GM12878 (cell line): ENCODE data around the gene TRAPPC4. TPM values are rescaled to one million over a fixed set of nuclear protein-coding genes. Genes with fewer than 3 reads are reported as not detected.

Experiments
- ATAC-seq: fragments of 200-7000 bp; cut with Tn5 transposase; 3 replicates; pipeline ENCODE4 v1.9.1; 2020; ENCODE audit warnings: mild to moderate bottlenecking, moderate library complexity
- BruUV-seq: library from RNA; stranded (reverse); fragments of 400-500 nt; replicated peaks from 2 replicates; lab custom pipeline; 2021; lab: Mats Ljungman, UMichigan
- CTCF ChIA-PET: fragments of 300-600 bp; sonication (Branson Sonifier 250); formaldehyde crosslinking; extraction: SDS; loops from one replicate; lab custom pipeline; 2021; ENCODE audit warnings: inconsistent platforms; lab: Yijun Ruan, JAX
- POLR2A ChIA-PET: fragments of 350-600 bp; formaldehyde crosslinking; extraction: SDS; loops from one replicate; lab custom pipeline; 2021; ENCODE audit warnings: inconsistent platforms; lab: Charles Lee
- RAD21 ChIA-PET: fragments of 300-600 bp; sonication (Branson Sonifier 250); formaldehyde crosslinking; loops from one replicate; lab custom pipeline; 2023; ENCODE audit warnings: antibody characterized with exemption; ENCODE audit not compliant: unreplicated experiment; lab: Charles Lee
- SMC1A ChIA-PET: fragments of 300-600 bp; sonication (Branson Sonifier 250); formaldehyde crosslinking; loops from one replicate; lab custom pipeline; 2023; ENCODE audit not compliant: unreplicated experiment, uncharacterized antibody; lab: Charles Lee
- DNase-seq: peaks from one replicate; pipeline ENCODE4 v3.0.0-alpha.2; 2011; ENCODE audit warnings: low read depth, low spot score
- FAIRE-seq: peaks from 3 replicates; lab custom pipeline; 2011; peaks lifted over from hg19 to GRCh38; lab: Jason Lieb, UNC
- H2AFZ ChIP-seq: 2 replicates; pipeline ENCODE4 v1.6.0; 2011; ENCODE audit warnings: low read depth, low read length, control low read depth; ENCODE audit not compliant: control insufficient read depth
- H3K27ac ChIP-seq: 2 replicates; pipeline ENCODE4 v1.5.1; 2011; ENCODE audit warnings: control low read depth; ENCODE audit not compliant: control insufficient read depth, insufficient read depth
- H3K27me3 ChIP-seq, 2 experiments: replicated peaks in 1 of 2; 2 replicates each; pipeline versions ENCODE4 v1.6.0 to v1.6.1; 2011; ENCODE audit warnings: low read length in 1 of 2; ENCODE audit not compliant: control insufficient read depth in 2 of 2, insufficient read depth in 2 of 2
- H3K36me3 ChIP-seq, 2 experiments: 2 replicates each; pipeline ENCODE4 v1.5.1; 2011; ENCODE audit warnings: low read length in 1 of 2; ENCODE audit not compliant: control insufficient read depth in 2 of 2, insufficient read depth in 2 of 2
- H3K4me1 ChIP-seq: 2 replicates; pipeline ENCODE4 v1.6.1; 2011; ENCODE audit warnings: mild to moderate bottlenecking, low read length, moderate library complexity, mixed read lengths; ENCODE audit not compliant: control insufficient read depth, insufficient read depth
- H3K4me2 ChIP-seq: 2 replicates; pipeline ENCODE4 v1.6.0; 2011; ENCODE audit warnings: control low read depth; ENCODE audit not compliant: control insufficient read depth, insufficient read depth
- H3K4me3 ChIP-seq: fragments of 200-600 bp; sonication (generic); 2 replicates; pipeline ENCODE4 v1.5.1; 2016
- H3K79me2 ChIP-seq: 2 replicates; pipeline ENCODE4 v1.6.0; 2011; ENCODE audit warnings: low read length; ENCODE audit not compliant: control insufficient read depth, insufficient read depth
- H3K9ac ChIP-seq: 2 replicates; pipeline ENCODE4 v1.8.0; 2011; ENCODE audit warnings: low read length, control low read depth, mixed read lengths; ENCODE audit not compliant: control insufficient read depth, insufficient read depth
- H3K9me3 ChIP-seq: replicated peaks from 3 replicates; pipeline ENCODE4 v1.5.1; 2011; ENCODE audit warnings: mild to moderate bottlenecking, low read length; ENCODE audit not compliant: control insufficient read depth, insufficient read depth
- H4K20me1 ChIP-seq: 2 replicates; pipeline ENCODE4 v1.6.0; 2011; ENCODE audit not compliant: control insufficient read depth, insufficient read depth
- CEBPB ChIP-seq, 2 experiments: fragments of 150-350 bp in 1 of 2; IDR thresholded peaks; 2 replicates each; pipeline ENCODE4 v1.6.1; 2012 to 2014; ENCODE audit warnings: low read depth in 2 of 2, low read length in 2 of 2, borderline replicate concordance in 1 of 2, inconsistent platforms in 1 of 2
- CREB1 ChIP-seq: IDR thresholded peaks from 2 replicates; pipeline ENCODE4 v1.6.1; 2012; ENCODE audit warnings: low read depth, mild to moderate bottlenecking, inconsistent platforms
- MAX ChIP-seq: IDR thresholded peaks from 2 replicates; pipeline ENCODE4 v1.6.1; 2012; ENCODE audit warnings: low read depth, low read length, improper control_type of control experiment
- RCOR1 ChIP-seq: conservative IDR thresholded peaks from 2 replicates; pipeline ENCODE4 v1.6.1; 2012; ENCODE audit warnings: low read depth, low read length, improper control_type of control experiment
- RELA ChIP-seq: fragments of 450-650 bp; IDR thresholded peaks from 2 replicates; pipeline ENCODE4 v1.8.0; 2014; ENCODE audit warnings: borderline replicate concordance; ENCODE audit not compliant: partially characterized antibody
- SREBF2 ChIP-seq: IDR thresholded peaks from 2 replicates; pipeline ENCODE4 v1.6.1; 2012; ENCODE audit warnings: mild to moderate bottlenecking, low read length
- TAF1 ChIP-seq: IDR thresholded peaks from 2 replicates; pipeline ENCODE4 v1.6.1; 2011; ENCODE audit warnings: mild to moderate bottlenecking, low read depth, low read length, borderline replicate concordance
- ZNF592 ChIP-seq: fragments of 450-650 bp; IDR thresholded peaks from 2 replicates; pipeline ENCODE4 v1.6.1; 2017; ENCODE audit warnings: mild to moderate bottlenecking, moderate library complexity
- ZNF622 ChIP-seq: fragments of 450-650 bp; IDR thresholded peaks from 2 replicates; pipeline ENCODE4 v1.6.1; 2017; ENCODE audit warnings: mild to moderate bottlenecking, inconsistent platforms
- ZZZ3 ChIP-seq: IDR thresholded peaks from 2 replicates; pipeline ENCODE4 v1.6.1; 2011; ENCODE audit warnings: low read depth; ENCODE audit not compliant: control insufficient read depth, insufficient read length
- WGBS: methylation state at CpG from one replicate; pipeline ENCODE4 v1.1.6; 2016; ENCODE audit warnings: low lambda C conversion rate; ENCODE audit not compliant: insufficient replicate concordance, insufficient coverage; ENCODE audit errors: missing lambda C conversion rate; 5-methylcytosine and 5-hydroxymethylcytosine counted together
- in situ Hi-C: fragments of 300-500 bp; cut with MboI; formaldehyde crosslinking; loops from 9 replicates; pipeline ENCODE4 v1.14.3; 2018; ENCODE audit warnings: mixed read lengths
- intact Hi-C: fragments of 100-400 bp; cut with micrococcal nuclease; formaldehyde crosslinking; loops from one replicate; pipeline ENCODE4 v1.14.2; 2022; ENCODE audit not compliant: unreplicated experiment
- polyA plus RNA-seq, 11 experiments: library from polyadenylated mRNA; depleted of rRNA in 4 of 11; unstranded in 6 of 11; stranded (reverse) in 5 of 11; fragments of >200 nt; fragmentation: Nextera tagmentation in 4 of 11; fragmentation: Illumina TruSeq in 1 of 11; extraction: Ambion mirVana in 4 of 11; extraction: Trizol in 1 of 11; gene quantifications; 1 replicate in 1 of 11; 2 replicates in 10 of 11; pipeline versions ENCODE4 v1.2.1 to v1.2.3, GENCODE V29; 2011 to 2016; ENCODE audit warnings: inconsistent platforms in 2 of 11, missing spikeins in 2 of 11, low read depth in 1 of 11
- total RNA-seq, 4 experiments: library from RNA; depleted of rRNA in 3 of 4; stranded (reverse); fragments of >200 nt in 3 of 4; fragmentation: Illumina TruSeq in 1 of 4; extraction: Trizol in 1 of 4; gene quantifications; 2 replicates each; pipeline versions ENCODE4 v1.2.1 to v1.2.3, GENCODE V29; 2013 to 2021
- TF ChIP-seq, protein P1 (sequence below): IDR thresholded peaks from 2 replicates; pipeline ENCODE4 v1.6.1; 2011; ENCODE audit warnings: borderline replicate concordance, low read depth, mild to moderate bottlenecking, moderate library complexity, low read length; ENCODE audit not compliant: insufficient read depth, poor library complexity, severe bottlenecking
- TF ChIP-seq, protein P2 (sequence below): fragments of 450-650 bp; formaldehyde crosslinking; IDR thresholded peaks from 2 replicates; pipeline ENCODE4 v1.4.0; 2022; ENCODE audit warnings: mild to moderate bottlenecking, moderate library complexity

TRAPPC4 gene
- total and polyA plus RNA-seq, 10 of the 15 experiments (the other 5 are each of a cell fraction or from before 2014, with no cell fraction given), result 61.6 to 231 (median 98.8) TPM

DNA sequence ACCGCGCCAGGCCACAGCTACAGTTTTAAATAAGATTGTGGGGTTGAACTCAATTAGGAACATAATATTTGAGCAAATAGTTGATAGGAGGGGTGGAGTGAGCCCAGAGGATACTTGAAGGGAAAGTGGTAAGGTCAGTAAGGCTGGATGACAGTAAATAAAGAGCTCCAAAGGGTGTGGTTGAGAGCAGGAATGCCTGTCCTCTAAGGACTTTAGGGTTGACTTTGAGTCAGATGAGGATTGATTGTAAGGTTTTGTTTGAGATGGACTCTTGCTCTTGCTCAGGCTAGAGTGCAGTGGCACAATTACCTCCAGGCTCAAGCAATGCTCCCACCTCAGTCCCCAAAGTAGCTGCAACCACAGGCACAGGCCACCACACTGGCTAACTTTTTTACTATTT, 44.6 kb upstream of the TRAPPC4 start:
- intact Hi-C loops, result no loop called here
- H3K4me3 ChIP-seq, result no peak overlapping the region
- BruUV-seq, result no TSS peak
- no peaks in the 10 kb centered on the region for H3K79me2 ChIP-seq
- H3K4me1 ChIP-seq, result no peaks in the 10 kb centered on the region
- no peak overlapping the region for H3K27ac ChIP-seq
- no peaks in the 10 kb centered on the region for H3K9me3 ChIP-seq
- RAD21 ChIA-PET, result interaction anchor here (0.7 kb wide), 1 partner anchor 111 kb away, joined by 3 read pairs; no protein-coding TSS in a partner anchor
- no peak for ATAC-seq
- in situ Hi-C loops, result no loop called here
- POLR2A ChIA-PET, result no interaction called here
- no peaks in the 10 kb centered on the region for H4K20me1 ChIP-seq
- no peak for FAIRE-seq
- H3K27me3 ChIP-seq, result no peaks in the 10 kb centered on the region
- TF ChIP-seq, protein P1, sequence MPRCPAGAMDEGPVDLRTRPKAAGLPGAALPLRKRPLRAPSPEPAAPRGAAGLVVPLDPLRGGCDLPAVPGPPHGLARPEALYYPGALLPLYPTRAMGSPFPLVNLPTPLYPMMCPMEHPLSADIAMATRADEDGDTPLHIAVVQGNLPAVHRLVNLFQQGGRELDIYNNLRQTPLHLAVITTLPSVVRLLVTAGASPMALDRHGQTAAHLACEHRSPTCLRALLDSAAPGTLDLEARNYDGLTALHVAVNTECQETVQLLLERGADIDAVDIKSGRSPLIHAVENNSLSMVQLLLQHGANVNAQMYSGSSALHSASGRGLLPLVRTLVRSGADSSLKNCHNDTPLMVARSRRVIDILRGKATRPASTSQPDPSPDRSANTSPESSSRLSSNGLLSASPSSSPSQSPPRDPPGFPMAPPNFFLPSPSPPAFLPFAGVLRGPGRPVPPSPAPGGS, result no peak
- TF ChIP-seq ZNF622, result no peak
- no peak for TF ChIP-seq RCOR1
- no peak for TF ChIP-seq RELA
- no peak for TF ChIP-seq ZZZ3
- TF ChIP-seq TAF1, result no peak
- TF ChIP-seq ZNF592, result no peak
- TF ChIP-seq MAX, result no peak
- TF ChIP-seq CREB1, result no peak
- TF ChIP-seq CEBPB (IDR thresholded peaks at IDR 0.05; ENCODE audit: borderline replicate concordance in 1 of 2, low read depth in 2 of 2, low read length in 2 of 2), result no peak
- TF ChIP-seq, protein P2, sequence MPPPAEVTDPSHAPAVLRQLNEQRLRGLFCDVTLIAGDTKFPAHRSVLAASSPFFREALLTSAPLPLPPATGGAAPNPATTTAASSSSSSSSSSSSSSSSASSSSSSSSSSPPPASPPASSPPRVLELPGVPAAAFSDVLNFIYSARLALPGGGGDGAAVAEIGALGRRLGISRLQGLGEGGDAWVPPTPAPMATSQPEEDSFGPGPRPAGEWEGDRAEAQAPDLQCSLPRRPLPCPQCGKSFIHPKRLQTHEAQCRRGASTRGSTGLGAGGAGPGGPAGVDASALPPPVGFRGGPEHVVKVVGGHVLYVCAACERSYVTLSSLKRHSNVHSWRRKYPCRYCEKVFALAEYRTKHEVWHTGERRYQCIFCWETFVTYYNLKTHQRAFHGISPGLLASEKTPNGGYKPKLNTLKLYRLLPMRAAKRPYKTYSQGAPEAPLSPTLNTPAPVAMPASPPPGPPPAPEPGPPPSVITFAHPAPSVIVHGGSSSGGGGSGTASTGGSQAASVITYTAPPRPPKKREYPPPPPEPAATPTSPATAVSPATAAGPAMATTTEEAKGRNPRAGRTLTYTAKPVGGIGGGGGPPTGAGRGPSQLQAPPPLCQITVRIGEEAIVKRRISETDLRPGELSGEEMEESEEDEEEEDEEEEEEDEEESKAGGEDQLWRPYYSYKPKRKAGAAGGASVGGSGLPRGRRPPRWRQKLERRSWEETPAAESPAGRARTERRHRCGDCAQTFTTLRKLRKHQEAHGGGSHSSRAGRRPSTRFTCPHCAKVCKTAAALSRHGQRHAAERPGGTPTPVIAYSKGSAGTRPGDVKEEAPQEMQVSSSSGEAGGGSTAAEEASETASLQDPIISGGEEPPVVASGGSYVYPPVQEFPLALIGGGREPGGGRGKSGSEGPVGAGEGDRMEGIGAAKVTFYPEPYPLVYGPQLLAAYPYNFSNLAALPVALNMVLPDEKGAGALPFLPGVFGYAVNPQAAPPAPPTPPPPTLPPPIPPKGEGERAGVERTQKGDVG (CRISPR knock-in tag), result no peak
- TF ChIP-seq SREBF2, result no peak
- TF ChIP-seq, all 136 proteins: peak for 0
- no peak overlapping the region for H2AFZ ChIP-seq
- H3K4me2 ChIP-seq, result no peak overlapping the region
- H3K9ac ChIP-seq, result no peak overlapping the region
- H3K36me3 ChIP-seq, result no peaks in the 10 kb centered on the region
- whole genome bisulfite sequencing, result 98% methylated on average over 2 of the region's 2 CpGs
- no peak for DNase-seq
- ChIA-PET SMC1A (no interaction called here), CTCF (interaction anchor here (0.5 to 0.9 kb wide), 2 partner anchors 38 to 284 kb away, joined by 3 to 4 read pairs; no protein-coding TSS in a partner anchor)
